ENCODE data around the gene TNIK. TPM values are rescaled to one million over a fixed set of nuclear protein-coding genes. Genes with fewer than 3 reads are reported as not detected.

The TNIK gene
- total RNA-seq, 2 donors from 2014 or later = 32.2 to 43.2 TPM

DNA sequence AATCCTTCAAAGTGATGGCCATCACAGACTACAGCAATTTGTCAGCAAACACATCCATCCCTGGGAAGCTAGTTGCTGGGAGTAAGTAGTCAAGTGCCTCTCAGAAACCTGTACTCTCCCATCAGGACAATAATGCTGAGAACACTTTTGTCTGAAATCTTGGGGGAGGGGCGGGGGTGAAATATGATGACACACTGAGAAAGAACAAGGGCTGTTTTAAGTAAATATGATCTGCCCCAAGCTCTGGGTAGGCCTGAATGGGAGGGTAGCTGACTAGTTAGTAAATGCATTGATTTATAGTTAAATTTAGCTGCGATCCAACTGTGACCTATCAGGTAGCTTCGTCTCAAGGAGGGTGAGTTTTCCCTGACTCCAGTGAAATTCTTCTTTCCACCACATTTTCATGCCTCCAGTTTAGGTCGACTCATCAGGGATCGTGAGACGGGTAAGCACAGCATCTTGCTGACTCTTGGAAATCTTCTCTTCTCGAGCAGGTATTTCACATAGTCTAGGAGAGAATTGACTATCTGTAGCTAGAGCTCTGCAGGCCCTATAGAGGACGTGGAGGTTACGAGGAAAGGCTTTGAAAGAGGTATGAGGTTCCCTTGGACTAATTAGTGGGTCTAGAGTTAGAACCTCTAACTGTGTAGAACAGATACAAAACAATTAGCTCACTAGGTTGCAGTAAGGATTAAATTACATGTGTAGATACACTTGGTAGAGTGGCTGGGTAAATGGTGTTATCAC is 220.3 kb downstream of the TNIK start:
- peak in 1 of 2 donors; percentile 31 for DNase-seq
- Mint-ChIP-seq H3K4me1 (ENCODE audit: low read depth) (peaks cover 39% of the 10 kb centered on the region), H3K36me3 (ENCODE audit: insufficient read depth in 2 of 2) (peaks cover 2 to 6% of the 10 kb centered on the region in 2 donors), H3K27me3 (ENCODE audit: low read depth) (no peaks in the 10 kb centered on the region), H3K9me3 (peaks cover 0 to 1% of the 10 kb centered on the region in 2 donors), H3K27ac (peak overlapping the region; percentile 24), H3K4me3 (no peak overlapping the region)
- peak in 1 of 2 donors; percentile 57 for ATAC-seq (replicated peaks in 1 of 2)

DNA sequence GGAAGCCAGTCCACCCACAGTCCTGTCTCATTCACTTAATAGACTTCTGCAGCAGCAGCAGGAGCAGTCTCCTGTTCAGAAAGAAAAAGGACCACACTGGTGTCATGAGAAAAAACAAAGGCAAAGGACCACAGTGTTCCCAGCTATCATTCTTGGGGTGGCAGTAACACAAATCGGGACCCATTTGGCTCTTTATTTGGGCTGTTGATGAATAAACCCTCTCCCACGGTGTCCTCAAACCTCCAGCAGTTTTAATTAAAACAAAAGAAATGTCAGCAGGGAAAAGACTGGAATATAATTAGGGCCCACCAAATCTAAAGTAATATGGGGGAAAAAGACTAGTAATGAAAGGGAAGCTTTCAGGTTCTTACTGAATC is 223.2 kb downstream of the TNIK start:
- Mint-ChIP-seq H3K36me3 (ENCODE audit: insufficient read depth in 2 of 2) (peaks cover 2 to 3% of the 10 kb centered on the region in 2 donors), H3K27me3 (ENCODE audit: low read depth) (no peaks in the 10 kb centered on the region), H3K27ac (no peak overlapping the region), H3K4me3 (no peak overlapping the region), H3K9me3 (no peaks in the 10 kb centered on the region), H3K4me1 (ENCODE audit: low read depth) (peaks cover 61% of the 10 kb centered on the region)
- ATAC-seq (replicated peaks in 1 of 2) (no peak), DNase-seq (no peak)

DNA sequence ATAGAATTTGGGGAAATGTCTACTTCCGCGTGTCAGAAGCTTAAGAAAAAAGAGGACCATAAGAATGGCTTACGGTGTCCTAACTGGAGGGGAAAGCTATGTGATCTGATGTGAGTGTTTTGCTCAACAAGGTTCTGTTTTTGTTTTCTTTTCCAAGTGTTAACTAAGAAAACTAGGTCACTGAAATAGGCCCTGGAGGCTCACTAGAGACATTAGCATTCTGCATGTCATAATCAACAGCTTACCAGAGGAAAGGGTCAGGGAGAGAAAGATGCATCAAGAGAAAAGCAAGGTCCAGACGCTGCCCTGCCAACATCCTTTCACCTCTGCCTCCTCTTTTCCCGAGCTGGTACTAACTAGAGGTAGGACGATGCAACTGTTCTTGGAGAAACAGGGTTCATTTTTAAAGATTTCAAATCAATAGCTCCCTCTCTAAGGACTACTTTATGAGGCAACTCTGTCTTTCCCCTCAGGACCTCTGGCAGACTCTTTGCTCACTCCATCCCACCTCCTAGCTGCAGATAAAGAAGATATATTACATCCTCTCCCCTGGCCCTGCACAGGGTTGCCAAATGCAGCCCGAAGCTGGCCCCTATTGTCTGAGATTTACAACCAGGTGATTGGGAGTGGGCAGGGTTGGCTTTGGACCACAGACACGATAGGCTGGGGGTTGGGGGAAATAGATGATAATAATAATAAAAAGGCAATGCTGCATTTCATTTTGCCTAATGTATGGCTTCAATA is 223.8 kb downstream of the TNIK start:
- Mint-ChIP-seq H3K27me3 (ENCODE audit: low read depth) (no peaks in the 10 kb centered on the region), H3K9me3 (no peaks in the 10 kb centered on the region), H3K4me1 (ENCODE audit: low read depth) (peaks cover 61% of the 10 kb centered on the region), H3K4me3 (no peak overlapping the region), H3K27ac (no peak overlapping the region), H3K36me3 (ENCODE audit: insufficient read depth in 2 of 2) (peaks cover 2 to 3% of the 10 kb centered on the region in 2 donors)
- DNase-seq (no peak), ATAC-seq (replicated peaks in 1 of 2) (no peak)

DNA sequence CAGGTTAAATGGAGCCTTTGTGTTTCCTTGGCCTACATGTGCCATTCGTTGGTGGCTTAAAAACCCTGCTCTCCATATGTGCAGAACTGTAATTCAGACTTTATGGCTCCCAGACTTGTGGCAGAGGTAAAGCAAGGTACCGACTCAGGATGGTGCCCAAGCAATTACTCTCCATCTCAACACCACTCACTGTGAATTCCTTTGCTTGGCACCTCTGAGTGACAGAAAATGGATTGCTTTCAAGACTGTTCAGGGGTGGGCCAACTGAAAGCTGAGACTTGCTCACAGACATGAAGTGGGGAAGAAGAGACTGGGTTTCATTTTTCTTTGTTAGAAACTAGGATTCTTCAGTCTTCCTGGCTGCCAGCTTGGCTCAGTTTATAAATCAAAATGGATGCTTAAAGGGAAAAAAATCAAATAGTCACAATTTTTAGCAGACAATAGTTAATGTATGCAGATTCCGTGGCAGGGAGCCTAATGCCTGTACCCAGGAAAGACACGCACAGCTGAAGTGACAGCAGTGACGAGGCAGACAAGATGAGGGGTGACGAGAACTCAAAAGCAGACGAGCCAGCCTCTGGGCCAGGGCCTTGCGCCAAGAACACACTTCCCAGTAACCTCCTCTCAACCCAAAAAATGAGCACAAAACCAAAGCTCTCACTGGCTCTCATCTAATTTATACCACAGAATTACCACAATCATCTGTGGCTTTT is 225.8 kb downstream of the TNIK start:
- ATAC-seq (replicated peaks in 1 of 2) = no peak
- Mint-ChIP-seq H3K4me3 (no peak overlapping the region), H3K27ac (peak overlapping the region; percentile 49), H3K36me3 (ENCODE audit: insufficient read depth in 2 of 2) (peaks cover 2 to 3% of the 10 kb centered on the region in 2 donors), H3K4me1 (ENCODE audit: low read depth) (peaks cover 56% of the 10 kb centered on the region), H3K27me3 (ENCODE audit: low read depth) (no peaks in the 10 kb centered on the region), H3K9me3 (no peaks in the 10 kb centered on the region)
- no peak for DNase-seq

DNA sequence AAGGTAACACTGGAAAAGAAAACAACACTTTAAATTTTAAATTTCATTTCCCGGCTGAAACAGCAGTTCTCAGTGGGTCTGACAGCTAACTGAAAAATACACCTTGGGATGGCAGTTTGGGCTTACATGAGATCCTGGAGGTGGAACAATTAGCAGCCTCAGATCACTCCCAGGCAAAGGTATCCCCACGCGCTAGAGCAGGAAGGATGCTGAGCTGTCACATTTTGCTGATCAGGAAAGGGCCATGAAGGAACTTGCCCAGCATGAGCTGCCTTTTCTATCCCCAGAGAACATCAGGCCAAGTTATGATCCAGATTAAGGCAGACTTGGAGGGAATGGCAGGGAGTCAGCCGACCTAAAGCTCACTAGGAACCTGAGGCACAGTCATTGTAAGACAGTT is 228.8 kb downstream of the TNIK start:
- H3K9me3 Mint-ChIP-seq = no peaks in the 10 kb centered on the region
- peaks cover 3 to 8% of the 10 kb centered on the region in 2 donors for H3K36me3 Mint-ChIP-seq (ENCODE audit: insufficient read depth in 2 of 2)
- H3K4me1 Mint-ChIP-seq (ENCODE audit: low read depth) = peaks cover 70% of the 10 kb centered on the region
- no peaks in the 10 kb centered on the region for H3K27me3 Mint-ChIP-seq (ENCODE audit: low read depth)
- no peak overlapping the region for H3K27ac Mint-ChIP-seq
- DNase-seq (no peak), ATAC-seq (replicated peaks in 1 of 2) (no peak)
- no peak overlapping the region for H3K4me3 Mint-ChIP-seq

DNA sequence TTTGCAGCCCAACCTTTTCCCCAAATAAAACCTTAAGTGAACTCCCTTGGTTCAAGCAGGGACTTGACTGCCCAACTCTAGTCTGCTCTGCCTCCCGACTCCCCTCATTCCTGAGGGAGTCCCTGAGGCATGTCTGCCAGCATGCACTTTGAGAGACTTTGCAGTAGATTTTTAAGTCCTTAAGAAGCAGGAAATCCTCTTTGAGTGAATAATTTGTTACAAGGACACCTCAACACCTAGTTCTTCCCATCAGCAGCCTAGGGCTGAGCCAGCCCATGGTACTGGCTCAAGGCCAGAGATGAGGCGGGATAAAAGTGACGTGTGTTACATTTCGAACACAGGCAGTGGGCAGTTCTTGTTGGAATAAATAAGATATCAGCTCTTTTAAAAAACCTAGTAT is 229.3 kb downstream of the TNIK start:
- H3K4me1 Mint-ChIP-seq (ENCODE audit: low read depth) = peaks cover 67% of the 10 kb centered on the region
- no peaks in the 10 kb centered on the region for H3K27me3 Mint-ChIP-seq (ENCODE audit: low read depth)
- H3K27ac Mint-ChIP-seq = no peak overlapping the region
- DNase-seq (no peak), ATAC-seq (replicated peaks in 1 of 2) (no peak)
- no peak overlapping the region for H3K4me3 Mint-ChIP-seq
- H3K9me3 Mint-ChIP-seq = peaks cover 1 to 3% of the 10 kb centered on the region in 2 donors
- H3K36me3 Mint-ChIP-seq (ENCODE audit: insufficient read depth in 2 of 2) = peaks cover 5 to 12% of the 10 kb centered on the region in 2 donors

DNA sequence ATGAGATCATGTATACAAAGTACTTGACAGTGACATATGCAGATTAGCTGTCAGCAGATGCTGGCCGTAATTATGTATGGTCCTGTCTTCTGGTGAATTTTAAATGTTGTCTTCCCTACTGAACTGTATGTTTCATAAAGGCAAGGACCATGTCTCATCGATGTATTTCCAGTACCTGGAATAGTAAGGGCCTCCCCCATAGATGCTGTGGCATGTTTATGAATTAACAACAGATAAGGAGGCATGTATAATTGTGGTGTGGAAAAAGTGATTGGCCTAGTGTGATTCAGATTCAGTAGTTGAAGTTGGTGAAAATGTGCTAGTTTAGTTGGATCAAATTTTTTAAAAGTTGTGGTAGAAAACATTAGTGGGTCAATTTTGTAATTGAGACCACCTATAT is 231.0 kb downstream of the TNIK start:
- DNase-seq = no peak
- Mint-ChIP-seq H3K36me3 (ENCODE audit: insufficient read depth in 2 of 2) (peaks cover 8 to 19% of the 10 kb centered on the region in 2 donors), H3K4me1 (ENCODE audit: low read depth) (peaks cover 70% of the 10 kb centered on the region), H3K27ac (peak overlapping the region; percentile 68), H3K4me3 (peak overlapping the region in 1 of 2 donors; percentile 9), H3K27me3 (ENCODE audit: low read depth) (no peaks in the 10 kb centered on the region), H3K9me3 (peaks cover 1 to 3% of the 10 kb centered on the region in 2 donors)
- peak; percentile 73 to 76 for ATAC-seq (replicated peaks in 1 of 2)

DNA sequence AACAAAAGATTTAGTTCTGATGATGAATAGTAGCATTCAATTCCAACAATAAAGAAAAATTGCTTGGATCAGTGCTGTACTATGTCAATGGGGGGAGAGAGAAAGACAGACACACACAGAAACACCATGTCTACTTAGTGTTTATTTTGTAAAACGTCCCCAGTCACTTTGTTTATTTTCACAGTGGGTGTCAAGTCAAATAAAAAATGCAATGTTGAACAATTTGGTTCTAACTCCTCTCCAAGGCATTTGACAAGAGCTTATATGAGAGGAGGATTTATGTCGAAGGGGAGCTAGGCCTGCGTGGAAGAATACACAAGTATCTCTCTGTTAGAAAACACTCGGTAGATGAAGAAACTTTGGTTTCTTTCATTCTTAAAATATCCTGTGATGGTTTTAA is 232.0 kb downstream of the TNIK start:
- Mint-ChIP-seq H3K4me3 (no peak overlapping the region), H3K9me3 (peaks cover 1 to 3% of the 10 kb centered on the region in 2 donors), H3K4me1 (ENCODE audit: low read depth) (peaks cover 65% of the 10 kb centered on the region), H3K27ac (no peak overlapping the region), H3K27me3 (ENCODE audit: low read depth) (no peaks in the 10 kb centered on the region), H3K36me3 (ENCODE audit: insufficient read depth in 2 of 2) (peaks cover 6 to 19% of the 10 kb centered on the region in 2 donors)
- no peak for ATAC-seq (replicated peaks in 1 of 2)
- no peak for DNase-seq

DNA sequence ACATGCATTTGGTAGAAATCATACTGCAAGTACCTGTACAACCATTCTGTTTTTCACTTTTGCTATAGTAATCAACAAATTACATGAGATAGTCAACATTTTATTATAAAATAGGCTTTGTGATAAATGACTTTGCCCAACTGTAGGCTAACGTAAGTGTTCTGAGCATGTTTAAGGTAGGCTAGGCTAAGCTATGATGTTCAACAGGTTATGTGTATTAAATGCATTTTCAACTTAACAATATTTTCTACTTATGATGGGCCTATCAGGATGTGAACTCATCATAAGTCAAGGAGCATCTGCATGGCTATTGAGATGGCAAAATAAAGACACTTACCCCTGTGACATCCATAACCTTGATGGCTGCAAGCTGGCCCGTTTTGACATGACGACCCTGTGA is 232.4 kb downstream of the TNIK start:
- ATAC-seq (replicated peaks in 1 of 2) (no peak), DNase-seq (no peak)
- no peaks in the 10 kb centered on the region for H3K27me3 Mint-ChIP-seq (ENCODE audit: low read depth)
- H3K4me3 Mint-ChIP-seq = no peak overlapping the region
- peaks cover 61% of the 10 kb centered on the region for H3K4me1 Mint-ChIP-seq (ENCODE audit: low read depth)
- H3K36me3 Mint-ChIP-seq (ENCODE audit: insufficient read depth in 2 of 2) = peaks cover 6 to 19% of the 10 kb centered on the region in 2 donors
- peaks cover 1 to 3% of the 10 kb centered on the region in 2 donors for H3K9me3 Mint-ChIP-seq
- H3K27ac Mint-ChIP-seq = no peak overlapping the region

DNA sequence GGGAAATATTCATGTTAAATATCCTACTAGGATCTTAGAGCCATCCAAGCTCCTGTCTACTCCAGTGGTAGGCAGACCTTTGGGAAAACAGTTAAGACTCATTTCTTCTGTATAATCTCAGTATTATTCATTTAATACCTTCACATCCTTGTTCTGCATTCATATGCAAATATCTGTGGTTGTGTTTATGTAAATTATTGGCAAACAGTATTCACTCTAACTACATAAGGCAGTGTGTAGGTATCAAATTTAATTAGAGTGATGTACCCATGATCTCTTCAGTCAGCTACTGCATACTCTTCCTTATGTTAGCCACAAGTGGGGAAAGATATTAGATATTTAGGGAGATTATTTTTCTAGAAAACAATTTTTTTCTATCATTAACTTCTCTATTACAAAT is 232.8 kb downstream of the TNIK start:
- no peak overlapping the region for H3K4me3 Mint-ChIP-seq
- H3K36me3 Mint-ChIP-seq (ENCODE audit: insufficient read depth in 2 of 2) = peaks cover 6 to 19% of the 10 kb centered on the region in 2 donors
- no peaks in the 10 kb centered on the region for H3K27me3 Mint-ChIP-seq (ENCODE audit: low read depth)
- peaks cover 58% of the 10 kb centered on the region for H3K4me1 Mint-ChIP-seq (ENCODE audit: low read depth)
- no peak for ATAC-seq (replicated peaks in 1 of 2)
- no peak overlapping the region for H3K27ac Mint-ChIP-seq
- DNase-seq = no peak
- peaks cover 1 to 3% of the 10 kb centered on the region in 2 donors for H3K9me3 Mint-ChIP-seq

DNA sequence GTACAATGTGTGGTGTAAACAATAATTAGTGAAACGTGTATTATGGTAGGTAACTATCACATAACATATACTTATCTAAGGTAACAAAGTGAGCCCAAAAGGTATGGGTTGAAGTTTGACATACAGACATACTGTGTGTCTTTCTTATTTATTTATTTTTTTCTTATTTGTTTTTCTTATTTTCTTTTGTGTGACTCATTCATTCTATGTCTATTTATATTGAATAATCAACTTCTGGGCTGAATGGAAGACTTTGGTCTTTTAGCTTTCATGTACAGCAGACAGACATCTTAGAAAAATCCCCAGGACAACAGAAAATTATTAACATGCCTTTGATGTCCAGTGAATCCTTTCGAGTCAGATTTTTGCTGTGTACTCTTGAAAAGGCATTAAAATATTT is 233.4 kb downstream of the TNIK start:
- no peak overlapping the region for H3K4me3 Mint-ChIP-seq
- H3K27ac Mint-ChIP-seq = no peak overlapping the region
- H3K9me3 Mint-ChIP-seq = peaks cover 1 to 3% of the 10 kb centered on the region in 2 donors
- DNase-seq (no peak), ATAC-seq (replicated peaks in 1 of 2) (no peak)
- no peaks in the 10 kb centered on the region for H3K27me3 Mint-ChIP-seq (ENCODE audit: low read depth)
- H3K36me3 Mint-ChIP-seq (ENCODE audit: insufficient read depth in 2 of 2) = peaks cover 6 to 19% of the 10 kb centered on the region in 2 donors
- peaks cover 58% of the 10 kb centered on the region for H3K4me1 Mint-ChIP-seq (ENCODE audit: low read depth)

DNA sequence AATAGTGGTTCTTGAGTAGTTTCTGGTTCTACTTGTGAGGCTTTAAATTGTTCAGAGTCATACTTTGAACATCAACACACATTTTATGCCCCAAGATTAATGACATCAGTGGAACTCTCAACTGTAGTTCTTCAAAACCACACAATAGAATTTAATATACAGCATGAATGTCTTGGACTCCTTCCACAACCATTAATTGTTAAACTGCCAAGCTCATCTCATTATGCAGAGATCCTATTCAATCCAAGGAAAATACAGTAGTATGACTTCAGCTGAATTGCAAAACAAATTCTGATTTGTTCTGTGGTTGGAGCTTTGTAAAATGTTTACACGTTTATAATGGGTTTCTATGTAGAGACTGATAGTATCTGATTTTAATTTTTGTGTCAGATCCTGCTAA is 234.5 kb downstream of the TNIK start:
- peak in 1 of 2 donors; percentile 4 for ATAC-seq (replicated peaks in 1 of 2)
- Mint-ChIP-seq H3K4me1 (ENCODE audit: low read depth) (peaks cover 65% of the 10 kb centered on the region), H3K27ac (no peak overlapping the region), H3K4me3 (no peak overlapping the region), H3K36me3 (ENCODE audit: insufficient read depth in 2 of 2) (peaks cover 6 to 19% of the 10 kb centered on the region in 2 donors), H3K27me3 (ENCODE audit: low read depth) (no peaks in the 10 kb centered on the region), H3K9me3 (peaks cover 1 to 3% of the 10 kb centered on the region in 2 donors)
- DNase-seq = no peak

DNA sequence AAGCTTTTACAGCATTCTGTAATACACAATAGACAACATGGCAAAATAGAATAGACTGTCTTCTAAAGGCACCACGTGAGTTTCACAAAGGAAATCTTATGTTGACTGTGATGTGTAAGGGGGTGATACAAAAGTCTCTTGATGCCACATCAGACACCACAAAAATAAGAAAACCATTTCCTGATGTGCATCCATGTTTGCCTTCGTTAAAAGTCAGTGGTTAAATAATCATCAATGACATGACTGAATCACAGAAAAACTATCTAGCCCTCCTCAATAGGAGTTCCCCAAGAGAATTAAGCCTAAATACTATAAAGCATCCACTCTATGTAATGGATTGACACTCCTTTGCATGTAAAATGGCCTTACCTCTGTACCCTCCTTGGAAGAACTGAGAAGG is 235.0 kb downstream of the TNIK start:
- ATAC-seq (replicated peaks in 1 of 2) = peak; percentile 84 to 86
- DNase-seq = no peak
- Mint-ChIP-seq H3K9me3 (peaks cover 1 to 3% of the 10 kb centered on the region in 2 donors), H3K36me3 (ENCODE audit: insufficient read depth in 2 of 2) (peaks cover 6 to 19% of the 10 kb centered on the region in 2 donors), H3K4me1 (ENCODE audit: low read depth) (peaks cover 61% of the 10 kb centered on the region), H3K27me3 (ENCODE audit: low read depth) (no peaks in the 10 kb centered on the region), H3K27ac (no peak overlapping the region), H3K4me3 (no peak overlapping the region)

All from activated T-cell treated with anti-CD3 and anti-CD28 coated beads, Interleukin-2, amount 50 U/mL, for 72 hours (primary cell).